Lower leg skin (tissue), 3 donors: ENCODE measurements around the gene TMEFF1.

ENCODE experiments used
- POLR2A ChIP-seq, 2 donors: fragments of 450-650 bp; IDR thresholded peaks; one replicate each; pipeline ENCODE4 v1.6.1; 2016 to 2017; ENCODE audit warnings: antibody characterized with exemption in 2 of 2, mild to moderate bottlenecking in 1 of 2, moderate library complexity in 1 of 2
- TF ChIP-seq, protein P1 (sequence below), 3 donors: fragments of 450-650 bp; IDR thresholded peaks; one replicate each; pipeline ENCODE4 v1.5.1; 2016; ENCODE audit warnings: antibody characterized with exemption in 3 of 3, mild to moderate bottlenecking in 3 of 3, moderate library complexity in 2 of 3

DNA sequence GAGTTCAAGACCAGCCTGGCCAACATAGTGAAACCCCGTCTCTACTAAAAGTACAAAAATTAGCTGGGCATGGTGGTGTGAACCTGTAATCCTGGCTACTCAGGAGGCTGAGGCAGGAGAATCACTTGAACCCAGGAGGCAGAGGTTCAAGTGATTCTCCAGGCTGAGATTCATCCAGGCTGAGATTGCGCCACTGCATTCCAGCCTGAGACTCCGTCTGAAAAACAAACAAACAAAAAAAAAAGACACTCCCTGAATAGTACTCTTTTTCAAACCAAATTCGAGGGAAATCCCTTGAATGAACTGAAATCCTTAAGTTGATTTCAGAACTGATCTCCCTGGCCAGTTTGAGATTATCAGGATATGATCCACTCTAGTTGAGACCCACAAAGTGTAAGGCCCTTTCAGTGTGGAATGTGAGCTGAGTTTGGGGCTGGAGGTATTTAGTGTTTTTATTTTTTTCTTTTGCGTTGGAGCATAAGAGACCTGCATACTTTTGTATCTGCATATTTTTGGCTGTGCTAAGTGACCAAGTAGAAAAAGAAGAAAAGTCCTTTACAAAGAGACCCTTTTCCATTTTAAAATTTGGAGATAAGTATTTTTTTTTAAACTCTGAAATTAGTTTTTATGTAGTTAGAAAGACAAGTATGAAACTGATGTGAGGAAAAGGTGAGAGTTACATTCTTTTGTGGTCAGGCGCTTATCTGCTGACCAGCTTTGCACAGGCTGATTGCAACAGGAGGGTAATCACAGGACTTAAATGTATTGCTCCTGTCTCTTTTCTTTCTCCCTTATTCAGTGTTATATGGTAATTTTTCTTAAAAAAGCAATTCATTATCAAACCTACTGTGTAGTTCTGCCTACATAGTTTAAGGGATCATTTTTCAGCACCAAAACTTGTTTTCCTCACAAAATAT, 42.9 kb downstream of the TMEFF1 start:
- TF ChIP-seq POLR2A (IDR thresholded peaks at IDR 0.05) = no peak
- TF ChIP-seq, protein P1, sequence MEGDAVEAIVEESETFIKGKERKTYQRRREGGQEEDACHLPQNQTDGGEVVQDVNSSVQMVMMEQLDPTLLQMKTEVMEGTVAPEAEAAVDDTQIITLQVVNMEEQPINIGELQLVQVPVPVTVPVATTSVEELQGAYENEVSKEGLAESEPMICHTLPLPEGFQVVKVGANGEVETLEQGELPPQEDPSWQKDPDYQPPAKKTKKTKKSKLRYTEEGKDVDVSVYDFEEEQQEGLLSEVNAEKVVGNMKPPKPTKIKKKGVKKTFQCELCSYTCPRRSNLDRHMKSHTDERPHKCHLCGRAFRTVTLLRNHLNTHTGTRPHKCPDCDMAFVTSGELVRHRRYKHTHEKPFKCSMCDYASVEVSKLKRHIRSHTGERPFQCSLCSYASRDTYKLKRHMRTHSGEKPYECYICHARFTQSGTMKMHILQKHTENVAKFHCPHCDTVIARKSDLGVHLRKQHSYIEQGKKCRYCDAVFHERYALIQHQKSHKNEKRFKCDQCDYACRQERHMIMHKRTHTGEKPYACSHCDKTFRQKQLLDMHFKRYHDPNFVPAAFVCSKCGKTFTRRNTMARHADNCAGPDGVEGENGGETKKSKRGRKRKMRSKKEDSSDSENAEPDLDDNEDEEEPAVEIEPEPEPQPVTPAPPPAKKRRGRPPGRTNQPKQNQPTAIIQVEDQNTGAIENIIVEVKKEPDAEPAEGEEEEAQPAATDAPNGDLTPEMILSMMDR (IDR thresholded peaks at IDR 0.05) = no peak
